GM18505 (cell line): ENCODE data around the gene PHF2.

Experiments
- ATAC-seq: cut with Tn5 transposase; IDR thresholded peaks from one replicate; pipeline ENCODE4 v1.9.1; 2021; ENCODE audit not compliant: unreplicated experiment
- POLR2A ChIP-seq: IDR thresholded peaks from 4 replicates; pipeline ENCODE4 v1.6.1; 2011; ENCODE audit warnings: borderline replicate concordance; ENCODE audit not compliant: insufficient read depth, insufficient read length; ENCODE audit errors: extremely low read depth

The PHF2 gene

DNA sequence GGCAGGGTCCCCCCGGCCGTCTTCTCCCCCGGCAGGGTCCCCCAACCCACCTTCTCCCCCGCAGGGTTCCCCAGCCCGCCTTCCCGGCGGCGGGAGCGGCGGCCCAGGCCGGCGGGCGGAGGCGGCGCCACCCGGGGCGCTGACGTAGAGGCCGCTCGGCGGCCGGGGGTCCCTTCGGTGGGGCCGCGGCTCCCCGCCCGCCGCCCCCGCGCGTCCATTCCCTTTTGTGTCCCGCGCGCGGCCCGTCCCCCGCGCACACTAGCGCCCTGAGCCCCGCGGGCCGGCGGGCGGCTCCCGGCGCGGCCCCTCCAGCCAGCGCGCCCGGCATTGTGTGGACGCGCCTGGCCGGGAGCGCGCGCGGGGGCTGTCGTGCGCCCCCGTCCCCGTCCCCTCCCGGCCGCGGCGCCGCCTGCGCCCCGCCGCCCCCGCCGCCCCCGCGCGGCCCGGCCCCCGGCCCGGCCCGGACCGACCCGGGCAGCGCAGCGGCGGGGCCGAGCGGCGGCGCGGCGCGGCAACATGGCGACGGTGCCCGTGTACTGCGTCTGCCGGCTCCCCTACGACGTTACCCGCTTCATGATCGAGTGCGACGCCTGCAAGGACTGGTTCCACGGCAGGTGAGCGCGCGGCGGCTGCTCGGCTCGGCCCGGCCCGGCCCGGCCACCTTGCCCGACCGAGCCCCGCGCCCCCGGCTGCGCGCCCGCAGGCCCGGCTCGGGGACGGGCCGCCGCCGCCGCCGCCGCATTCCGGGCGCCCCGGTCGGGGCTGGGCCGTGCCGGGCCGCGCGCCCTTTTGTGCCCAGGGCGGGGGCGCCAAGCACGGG is at the start of gene PHF2:
PHF2 (plus strand) TSS at position 327 of the 820 bp plus-strand sequence; CDS start at position 517, 190 bp downstream.
- TF ChIP-seq POLR2A = peak; percentile 18
- peak; percentile 40 for ATAC-seq

DNA sequence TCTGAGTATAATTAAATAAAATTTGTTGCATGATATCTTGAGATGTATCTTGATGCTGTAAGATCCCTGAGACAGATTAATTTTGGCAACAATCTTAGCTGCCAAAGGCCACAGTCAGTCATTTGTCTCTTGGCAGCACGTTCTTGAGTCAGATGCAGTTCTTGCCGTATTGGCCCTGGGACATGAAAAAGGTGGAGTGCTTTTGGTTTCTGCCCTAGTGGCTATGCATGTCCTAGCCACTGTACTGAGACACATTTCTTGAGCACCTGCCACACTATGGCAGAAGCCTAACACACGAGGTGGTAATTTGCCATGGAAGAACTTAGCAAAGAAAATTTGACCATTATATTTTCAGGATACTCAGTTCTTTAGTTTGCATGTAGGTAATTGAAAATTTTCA is 45.0 kb upstream of the PHF2 start:
- no peak for TF ChIP-seq POLR2A
- no peak for ATAC-seq

DNA sequence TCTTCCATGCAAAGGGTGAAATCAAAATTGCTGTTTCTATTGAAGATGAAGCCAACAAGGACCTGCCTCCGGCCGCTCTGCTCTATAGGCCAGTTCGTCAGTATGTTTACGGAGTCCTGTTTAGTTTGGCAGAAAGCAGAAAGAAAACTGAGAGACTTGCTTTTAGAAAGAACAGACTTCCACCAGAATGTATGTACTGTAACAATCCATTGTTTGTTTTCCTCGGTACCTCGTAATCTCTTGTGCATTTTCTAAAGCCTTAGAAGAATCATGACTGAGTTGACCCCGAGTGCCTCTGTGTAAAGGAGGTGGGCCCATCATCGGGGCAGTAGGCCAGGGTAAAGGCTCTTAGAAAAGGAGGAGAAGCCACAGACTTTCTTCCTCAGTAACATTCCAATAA is 44.2 kb upstream of the PHF2 start:
- ATAC-seq = no peak
- TF ChIP-seq POLR2A = no peak

DNA sequence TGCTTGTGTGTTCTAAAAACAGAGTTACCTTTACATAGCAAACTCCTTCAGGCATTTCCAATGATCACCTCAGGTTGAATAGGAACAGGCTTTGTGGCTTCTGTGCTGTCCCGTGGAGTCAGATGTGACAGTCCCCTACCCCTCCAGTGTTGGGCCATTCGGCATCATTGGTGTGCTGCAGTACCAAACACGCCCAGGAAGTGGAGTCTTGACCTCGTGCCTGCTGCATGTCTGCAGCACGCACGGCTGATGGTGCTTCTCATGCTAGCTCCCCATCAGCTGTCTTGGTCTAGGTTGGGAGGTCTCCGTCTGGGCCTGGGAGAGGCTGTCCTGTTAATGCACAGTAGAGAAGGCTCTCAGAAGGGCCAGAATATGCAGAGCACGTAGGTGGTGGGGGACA is 42.5 kb upstream of the PHF2 start:
- ATAC-seq = no peak
- TF ChIP-seq POLR2A = no peak

DNA sequence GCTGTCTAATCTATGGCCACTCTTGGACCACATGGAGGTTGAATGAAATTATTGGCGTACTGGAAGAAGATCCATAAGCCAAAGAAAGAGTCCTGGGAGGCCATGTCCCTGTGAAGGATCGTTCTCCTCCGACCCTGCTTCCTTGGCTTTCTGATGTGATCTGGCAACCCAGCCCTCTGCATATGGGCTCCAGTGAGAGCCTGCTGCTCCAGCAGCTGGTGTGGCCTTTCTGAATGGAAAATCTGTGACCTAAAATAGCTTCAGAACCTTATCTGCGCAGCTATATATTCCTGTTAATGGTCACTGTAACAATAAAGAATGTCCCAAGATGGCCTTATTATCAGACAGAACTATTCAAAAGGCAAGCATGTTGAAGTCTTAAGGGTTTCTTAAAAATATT is 40.2 kb upstream of the PHF2 start:
- no peak for ATAC-seq
- no peak for TF ChIP-seq POLR2A

DNA sequence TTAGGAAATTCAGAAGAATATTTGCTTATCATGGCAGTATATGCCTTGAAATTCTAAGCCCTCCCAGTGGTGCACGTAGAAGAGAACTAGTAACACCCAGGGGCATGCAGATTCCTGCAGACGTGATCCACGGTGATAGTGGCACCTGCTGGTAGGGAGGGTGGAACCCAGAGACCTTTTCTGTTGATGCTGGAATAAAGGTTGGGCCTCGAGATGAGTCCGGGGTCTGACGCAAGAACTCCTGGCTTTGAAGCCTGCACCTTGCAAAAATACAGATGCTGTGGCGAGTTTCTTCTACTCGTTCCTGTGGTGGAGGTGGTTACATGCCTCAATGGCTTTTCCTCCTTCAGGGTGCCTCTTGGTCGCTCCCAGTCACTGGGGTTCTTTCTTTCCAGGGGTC is 39.5 kb upstream of the PHF2 start:
- no peak for TF ChIP-seq POLR2A
- no peak for ATAC-seq

DNA sequence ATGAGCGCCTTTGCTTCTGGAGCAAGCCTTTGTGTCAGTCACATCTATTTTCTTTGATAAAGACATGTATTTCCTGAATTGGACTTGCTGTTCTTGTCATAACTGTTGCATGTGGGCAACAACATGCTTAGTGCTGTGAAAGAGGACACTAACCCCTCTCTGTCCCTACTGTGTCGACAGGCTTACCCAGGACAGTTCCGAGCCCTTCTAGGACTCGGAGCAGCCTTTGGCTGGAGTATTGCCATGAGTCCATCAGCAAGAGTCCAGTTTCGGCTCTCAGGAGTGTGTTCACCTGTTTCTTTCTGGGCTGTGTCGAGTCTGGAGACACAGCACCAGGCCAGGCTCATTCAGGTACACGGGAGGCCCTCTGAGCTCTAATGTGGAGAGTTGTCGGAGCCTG is 36.1 kb upstream of the PHF2 start:
- TF ChIP-seq POLR2A = no peak
- no peak for ATAC-seq

DNA sequence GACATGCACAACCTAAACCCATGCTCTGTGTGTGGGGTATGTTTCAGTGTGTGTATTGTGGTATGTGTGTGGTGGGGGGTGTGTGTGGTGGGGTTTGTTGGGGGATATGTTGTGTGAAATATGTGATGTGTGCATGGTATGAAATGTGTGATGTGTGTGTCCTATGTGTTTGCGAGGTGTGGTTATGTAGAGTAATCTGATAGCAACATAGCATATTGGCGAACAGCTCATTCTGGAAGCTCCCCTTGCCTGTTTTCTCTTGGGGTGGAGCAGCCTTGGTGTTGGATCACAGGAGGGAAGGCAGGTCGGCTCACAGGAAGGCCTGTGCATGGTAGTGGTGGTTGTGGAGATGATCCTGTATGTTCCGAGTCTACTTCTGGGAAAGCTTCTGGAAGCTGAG is 35.4 kb upstream of the PHF2 start:
- no peak for TF ChIP-seq POLR2A
- no peak for ATAC-seq

DNA sequence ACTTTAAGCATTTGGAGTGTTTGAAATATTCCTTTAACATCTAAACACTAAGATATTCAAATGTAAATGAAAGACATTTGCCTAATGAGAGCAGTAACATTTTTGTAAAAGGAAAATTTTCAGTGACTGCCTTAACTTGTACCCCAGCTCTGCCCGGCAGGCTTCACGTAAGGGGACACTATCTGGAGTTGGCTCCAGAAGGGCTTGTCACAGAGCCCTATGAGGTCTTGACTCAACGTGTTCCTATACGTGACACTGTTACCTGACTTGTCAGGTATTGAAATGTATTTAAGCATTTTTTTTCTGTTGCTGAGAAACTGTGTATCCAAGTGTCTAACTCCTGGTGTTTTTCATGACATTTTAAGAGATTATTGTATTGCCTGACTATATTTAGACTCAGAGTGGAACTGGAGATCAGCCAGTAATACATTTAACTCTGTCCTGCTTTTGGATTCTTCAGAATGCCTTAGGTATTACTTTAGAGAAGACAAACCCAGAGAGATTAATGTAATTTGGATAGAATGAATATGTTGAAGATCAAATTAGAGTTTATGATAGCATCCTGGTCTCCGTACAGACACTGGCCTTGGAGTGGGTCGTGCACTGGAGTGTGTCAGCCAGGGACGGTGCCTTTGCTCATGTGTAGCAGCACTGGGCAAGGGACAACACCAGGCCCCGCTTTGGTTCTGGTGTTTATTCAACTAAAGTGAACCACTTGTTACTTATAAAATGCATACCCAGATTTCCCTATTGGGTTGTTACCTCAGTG is 34.6 kb upstream of the PHF2 start:
- no peak for ATAC-seq
- no peak for TF ChIP-seq POLR2A

DNA sequence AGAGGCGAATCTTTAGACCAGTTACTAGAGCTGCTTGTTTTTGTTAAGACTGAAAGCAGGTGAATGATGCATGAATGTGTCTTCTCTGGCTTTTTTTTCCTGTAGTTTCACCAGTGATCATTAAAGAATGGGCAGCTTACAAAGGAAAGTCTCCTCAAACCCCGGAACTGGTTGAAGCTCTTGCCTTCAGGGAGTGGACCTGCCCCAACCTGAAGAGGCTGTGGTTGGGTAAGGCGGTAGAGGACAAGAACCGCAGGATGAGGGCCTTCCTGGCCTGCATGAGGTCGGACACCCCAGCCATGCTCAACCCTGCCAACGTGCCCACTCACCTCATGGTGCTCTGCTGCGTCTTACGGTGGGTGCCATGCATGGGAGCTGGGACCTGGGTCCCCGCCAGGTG is 33.3 kb upstream of the PHF2 start:
- no peak for TF ChIP-seq POLR2A
- no peak for ATAC-seq

DNA sequence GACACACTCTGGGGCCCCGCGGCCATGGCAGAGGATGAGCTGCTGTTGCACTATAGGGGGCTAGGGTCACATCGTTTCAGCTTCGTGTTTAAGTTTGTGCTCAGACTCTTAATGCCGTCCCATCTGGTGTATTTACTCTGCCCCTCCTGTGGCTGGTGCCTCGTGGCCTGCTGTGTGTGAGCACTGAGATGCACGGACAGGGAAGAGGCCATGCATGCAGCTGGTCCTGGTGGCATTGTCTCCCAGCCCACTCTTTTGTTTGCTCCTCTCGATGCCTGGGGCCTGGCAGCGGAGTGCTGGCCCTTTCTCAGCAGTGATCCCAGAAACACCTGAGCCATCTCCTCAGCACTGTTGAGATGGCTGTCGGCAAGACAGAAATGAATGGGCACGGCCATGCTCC is 30.0 kb upstream of the PHF2 start:
- ATAC-seq = no peak
- no peak for TF ChIP-seq POLR2A

DNA sequence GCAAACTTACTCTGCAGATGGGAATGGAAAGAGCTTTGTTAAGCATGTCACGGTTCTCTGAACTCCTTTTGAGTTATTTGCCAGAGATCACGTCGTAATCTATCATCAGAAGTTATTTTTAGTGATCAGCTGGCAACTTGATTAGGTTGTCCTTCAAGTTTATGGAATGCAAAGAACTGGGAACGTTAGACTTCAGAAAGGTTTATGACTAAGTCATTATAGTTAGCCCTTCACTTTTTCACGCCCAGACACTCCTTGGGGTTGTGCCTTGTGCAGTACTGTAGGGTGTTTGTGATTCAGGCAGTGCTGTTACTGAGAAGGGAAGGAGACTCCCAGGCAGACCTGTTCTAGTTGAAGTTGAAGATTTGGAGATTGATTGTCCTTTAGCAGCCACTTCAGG is 26.8 kb upstream of the PHF2 start:
- TF ChIP-seq POLR2A = no peak
- no peak for ATAC-seq

DNA sequence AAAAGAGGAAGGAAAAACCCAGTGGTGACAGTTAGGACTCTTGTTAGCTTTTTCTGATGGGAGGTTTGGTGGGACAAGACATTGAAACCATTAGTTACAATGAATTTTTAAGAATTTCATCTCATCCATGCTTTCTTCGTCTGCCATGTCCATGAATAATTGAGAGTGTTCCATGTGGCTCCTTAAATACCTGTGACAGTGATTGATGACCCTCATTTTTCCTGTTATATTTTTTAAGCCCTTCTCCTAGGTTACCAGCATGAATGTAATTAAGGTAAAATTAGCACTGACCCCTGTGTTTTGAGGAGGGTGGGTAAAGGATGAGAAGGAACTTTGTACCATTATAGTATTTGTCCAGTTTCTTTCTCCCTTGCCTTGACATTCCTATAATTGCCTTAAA is 23.5 kb upstream of the PHF2 start:
- no peak for TF ChIP-seq POLR2A
- no peak for ATAC-seq

DNA sequence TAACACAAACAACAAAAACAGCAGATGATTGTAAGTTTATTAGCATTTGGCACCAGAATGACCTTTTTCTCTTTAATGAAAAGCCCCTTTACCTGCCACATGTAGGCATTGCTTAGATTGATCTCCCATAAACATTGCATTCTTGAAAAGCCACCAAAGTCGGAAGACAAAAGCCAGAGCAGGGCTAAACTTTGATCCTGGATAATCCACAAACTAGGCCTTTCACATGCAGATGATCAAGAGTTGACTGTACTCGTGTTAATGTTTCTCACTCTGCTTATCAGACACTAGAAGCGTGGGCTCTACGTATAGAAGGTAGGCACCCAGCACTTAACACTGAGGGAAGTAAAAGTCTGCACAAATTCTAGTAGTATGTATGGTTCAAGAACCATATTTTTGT is 21.0 kb upstream of the PHF2 start:
- no peak for ATAC-seq
- TF ChIP-seq POLR2A = no peak

DNA sequence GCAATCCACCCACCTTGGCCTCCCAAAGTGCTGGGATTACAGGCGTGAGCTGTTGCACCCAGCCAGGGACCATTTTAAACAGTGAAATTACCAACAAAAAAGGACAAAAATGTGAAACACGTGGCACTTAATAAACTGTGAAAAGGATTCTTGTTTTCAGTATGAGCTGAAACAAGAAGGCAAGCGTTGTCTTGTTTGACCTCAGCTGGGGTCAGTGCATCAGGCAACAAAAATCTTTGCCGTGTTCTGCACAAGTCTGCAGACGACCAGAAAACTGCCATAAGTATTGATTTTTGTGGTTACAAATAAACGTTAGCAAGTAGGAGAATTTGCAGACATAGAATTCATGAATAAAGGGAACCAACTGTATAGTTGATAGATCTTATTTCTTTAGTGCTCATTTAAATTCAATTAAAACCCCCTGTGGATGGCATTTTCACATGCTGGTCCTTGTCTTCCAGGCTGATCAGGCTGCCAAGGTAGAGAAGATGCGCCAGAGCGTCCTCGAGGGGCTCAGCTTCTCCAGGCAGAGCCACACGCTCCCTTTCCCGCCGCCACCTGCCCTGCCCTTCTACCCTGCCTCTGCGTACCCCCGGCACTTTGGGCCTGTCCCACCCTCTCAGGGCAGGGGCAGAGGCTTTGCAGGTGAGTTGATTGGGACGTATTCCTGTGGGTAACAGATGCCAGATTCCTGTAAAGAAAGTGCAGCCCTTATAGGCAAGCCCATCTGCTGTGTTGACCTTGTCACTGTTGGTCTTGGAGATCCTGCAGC is 18.8 kb upstream of the PHF2 start:
- ATAC-seq = no peak
- no peak for TF ChIP-seq POLR2A
